Stimulated activated CD8-positive, alpha-beta memory T cell treated with anti-CD3 and anti-CD28 coated beads, Interleukin-4, amount 100 ng/mL, for 1 hour (primary cell): ENCODE measurements around the gene SCAF1.
"Not testable (repeated sequence)": the region's sequence is repeated elsewhere in the genome, so short reads cannot be mapped to it uniquely, and the experiment has no call there.

Source experiments
- DNase-seq, 2 donors: peaks; one replicate each; pipeline ENCODE4 v3.0.0-alpha.2; 2020; ENCODE audit warnings: low read depth in 2 of 2, low spot score in 1 of 2

The SCAF1 gene

GRCh38 chr19:49613374-49613773 lies 28.6 kb upstream of the SCAF1 start:
- no peak for DNase-seq

DNA sequence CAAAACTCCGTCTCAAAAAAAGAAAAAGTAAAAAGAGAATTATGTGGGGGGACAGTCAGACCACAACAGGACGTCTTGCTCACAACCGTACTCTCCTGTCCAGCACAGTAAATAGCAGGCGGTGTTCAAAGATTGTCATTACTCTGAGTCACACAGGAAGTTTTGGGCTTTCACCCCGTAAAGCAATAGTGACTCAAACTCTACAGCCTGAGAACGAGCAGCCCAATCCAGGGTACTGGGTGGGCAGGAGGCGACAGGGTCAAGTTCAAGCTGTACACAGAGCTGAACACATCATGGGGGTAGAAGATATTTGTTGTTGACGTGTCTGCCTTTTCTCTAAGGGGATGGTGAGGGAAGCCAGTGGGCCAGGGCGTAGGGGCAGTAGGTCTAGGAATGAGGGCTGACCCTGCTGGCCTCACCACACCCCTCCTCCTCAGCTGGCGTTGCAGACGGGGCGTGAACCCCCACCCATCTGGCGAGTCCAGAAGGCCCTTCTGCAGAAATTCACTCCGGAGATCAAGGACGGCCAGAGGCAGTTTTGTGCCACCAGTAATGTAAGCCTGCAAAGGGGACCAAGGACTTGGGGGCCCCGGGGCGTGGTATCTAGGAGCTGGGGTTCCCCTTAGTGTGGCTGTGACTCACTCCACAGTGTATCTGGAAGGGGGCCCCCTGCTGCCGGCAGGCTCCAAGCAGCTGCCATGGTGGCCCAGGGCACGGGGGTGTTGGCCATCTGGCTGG lies 27.7 kb upstream of the SCAF1 start:
- DNase-seq, result no peak

GRCh38 chr19:49615861-49616260 lies 26.1 kb upstream of the SCAF1 start:
- DNase-seq, result no peak

- no peak for DNase-seq
Observed at GRCh38 chr19:49616532-49616931, 25.5 kb upstream of the SCAF1 start.

GRCh38 chr19:49616945-49617344 lies 25.1 kb upstream of the SCAF1 start:
- DNase-seq, result no peak

- DNase-seq, result not testable (repeated sequence)
Observed at GRCh38 chr19:49617860-49618259, 24.1 kb upstream of the SCAF1 start.

GRCh38 chr19:49624967-49625910 lies 16.8 kb upstream of the SCAF1 start:
- DNase-seq, result no peak

GRCh38 chr19:49626226-49626625 lies 15.8 kb upstream of the SCAF1 start:
- DNase-seq, result no peak

GRCh38 chr19:49629659-49630058 lies 12.3 kb upstream of the SCAF1 start:
- DNase-seq, result no peak

GRCh38 chr19:49631014-49631588 lies 10.9 kb upstream of the SCAF1 start:
- DNase-seq, result no peak

DNA sequence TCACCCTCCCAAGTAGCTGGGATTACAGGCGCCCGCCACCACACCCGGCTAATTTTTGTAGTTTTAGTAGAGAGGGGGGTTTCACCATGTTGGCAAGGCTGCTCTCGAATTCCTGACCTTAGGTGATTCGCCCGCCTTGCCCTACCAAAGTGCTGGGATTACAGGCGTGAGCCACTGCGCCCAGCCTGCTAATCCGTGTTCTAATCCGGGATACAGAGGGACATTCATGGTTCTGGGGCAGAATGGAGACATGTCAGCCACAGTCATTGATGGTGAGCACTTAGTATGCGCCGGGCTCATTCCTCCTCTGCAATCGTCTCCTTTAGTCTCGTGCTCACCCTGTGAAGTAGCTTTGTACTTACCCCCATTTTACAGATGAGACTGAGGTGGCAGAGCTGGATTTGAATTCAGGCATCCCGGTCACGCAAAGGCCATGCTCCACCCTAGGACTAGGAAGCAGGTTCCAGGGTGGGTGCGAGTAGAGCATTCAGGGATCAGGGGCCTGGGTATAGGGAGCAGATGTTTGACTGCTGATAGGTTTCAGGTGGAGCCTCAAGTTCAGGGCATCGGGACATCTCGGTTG lies 10.3 kb upstream of the SCAF1 start:
- no peak for DNase-seq

DNA sequence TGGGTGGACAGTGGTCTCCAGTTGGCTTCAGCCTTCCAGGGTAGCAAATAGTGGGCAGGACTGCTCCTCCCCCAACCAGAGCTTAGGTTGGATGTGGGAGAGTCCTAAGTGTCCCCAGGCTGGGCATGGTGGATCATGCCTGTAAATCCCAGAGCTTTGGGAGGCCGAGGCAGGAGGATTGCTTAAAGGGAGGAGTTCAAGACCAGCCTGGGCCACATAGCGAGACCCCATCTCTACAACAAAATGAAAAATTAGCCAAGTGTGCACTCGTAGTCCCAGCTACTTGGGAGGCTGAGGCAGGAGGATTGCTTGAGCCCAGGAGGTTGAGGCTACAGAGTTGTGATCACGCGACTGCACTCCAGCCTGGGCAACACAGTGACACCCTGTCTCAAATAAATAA lies 9.4 kb upstream of the SCAF1 start:
- DNase-seq, result no peak

- not testable (repeated sequence) for DNase-seq
Observed at GRCh38 chr19:49633273-49633672, 8.7 kb upstream of the SCAF1 start.

- DNase-seq, result no peak
Observed at GRCh38 chr19:49635530-49636232, 6.3 kb upstream of the SCAF1 start.

DNA sequence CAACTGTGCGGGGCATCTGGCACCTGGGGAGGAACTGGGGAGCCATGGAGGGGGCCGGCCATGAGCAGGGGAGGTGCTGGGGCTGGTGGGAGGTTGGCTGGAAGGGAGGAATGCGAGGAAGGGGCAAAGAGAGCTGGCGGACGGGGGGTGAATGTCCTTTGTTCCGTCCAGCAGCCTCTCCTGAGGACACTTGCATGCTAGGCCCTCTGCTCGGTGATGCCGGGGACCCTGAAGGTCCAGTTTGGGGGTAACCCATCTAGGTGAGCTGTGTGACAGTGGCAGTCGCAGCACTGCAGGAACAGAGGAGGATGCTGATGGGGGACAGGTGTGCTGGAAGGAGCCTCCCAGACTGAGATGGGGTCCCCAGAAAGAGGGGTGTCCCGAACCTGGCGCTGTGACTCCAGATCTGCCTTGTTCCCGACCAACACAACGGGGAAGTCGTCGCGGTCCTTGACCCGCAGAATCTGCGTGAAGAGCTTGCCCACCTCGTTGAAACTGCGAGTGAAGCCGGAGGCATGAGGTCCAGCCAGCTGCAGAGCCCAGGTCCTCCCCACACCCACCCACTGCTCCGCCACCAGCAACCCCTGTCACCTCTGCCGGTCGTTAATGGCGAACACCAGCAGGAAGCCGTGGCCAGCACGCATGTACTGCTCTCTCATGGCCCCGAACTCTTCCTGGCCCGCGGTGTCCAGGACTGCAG lies 5.6 kb upstream of the SCAF1 start:
- DNase-seq, result no peak

DNA sequence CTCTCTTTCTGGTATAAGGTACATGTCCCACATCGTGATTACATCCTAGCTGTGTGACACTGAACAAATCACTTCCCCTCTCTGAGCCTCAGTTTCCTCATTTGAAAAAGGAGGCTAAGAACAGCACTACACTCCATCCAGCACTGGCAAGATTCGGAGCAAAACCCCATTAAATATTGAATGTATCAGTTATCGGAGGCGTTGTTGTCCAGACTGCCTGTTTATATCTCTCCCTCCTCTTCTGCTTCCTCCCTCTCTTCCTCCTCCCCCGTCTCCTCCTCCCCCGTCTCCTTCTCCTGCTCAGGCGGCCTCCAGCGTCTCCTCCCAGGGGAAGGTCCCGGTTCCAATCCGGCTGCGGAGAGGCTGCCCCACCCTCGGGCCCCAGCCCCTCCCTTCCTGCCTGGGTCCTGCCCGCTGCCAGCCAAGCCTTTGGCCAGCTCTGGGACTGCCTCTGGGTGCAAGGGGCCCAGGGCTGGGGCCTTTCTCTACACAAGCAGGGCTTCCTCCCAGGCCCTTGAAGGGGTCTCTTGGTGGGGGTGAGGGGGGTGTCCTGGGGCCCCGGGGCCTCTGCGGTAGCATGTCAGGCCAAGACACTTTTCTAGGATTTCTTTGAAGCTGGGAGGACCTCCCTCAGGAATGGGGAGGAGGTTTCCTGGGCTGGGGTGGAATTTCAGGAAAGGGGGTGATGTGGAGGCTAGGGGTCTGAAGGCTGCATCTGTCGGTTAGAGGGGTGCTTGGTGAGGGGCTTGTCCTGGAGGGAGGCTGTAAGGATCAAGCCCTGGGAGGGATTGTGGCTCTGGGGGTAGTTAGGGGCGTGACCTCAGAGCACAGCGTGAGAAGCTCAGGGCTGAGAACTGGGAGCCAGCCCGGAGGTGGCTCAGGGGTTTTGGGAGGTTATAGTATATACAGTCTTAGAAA lies 3.9 kb upstream of the SCAF1 start:
- DNase-seq, result no peak

- DNase-seq, result no peak
Observed at GRCh38 chr19:49639401-49640112, 2.5 kb upstream of the SCAF1 start.

DNA sequence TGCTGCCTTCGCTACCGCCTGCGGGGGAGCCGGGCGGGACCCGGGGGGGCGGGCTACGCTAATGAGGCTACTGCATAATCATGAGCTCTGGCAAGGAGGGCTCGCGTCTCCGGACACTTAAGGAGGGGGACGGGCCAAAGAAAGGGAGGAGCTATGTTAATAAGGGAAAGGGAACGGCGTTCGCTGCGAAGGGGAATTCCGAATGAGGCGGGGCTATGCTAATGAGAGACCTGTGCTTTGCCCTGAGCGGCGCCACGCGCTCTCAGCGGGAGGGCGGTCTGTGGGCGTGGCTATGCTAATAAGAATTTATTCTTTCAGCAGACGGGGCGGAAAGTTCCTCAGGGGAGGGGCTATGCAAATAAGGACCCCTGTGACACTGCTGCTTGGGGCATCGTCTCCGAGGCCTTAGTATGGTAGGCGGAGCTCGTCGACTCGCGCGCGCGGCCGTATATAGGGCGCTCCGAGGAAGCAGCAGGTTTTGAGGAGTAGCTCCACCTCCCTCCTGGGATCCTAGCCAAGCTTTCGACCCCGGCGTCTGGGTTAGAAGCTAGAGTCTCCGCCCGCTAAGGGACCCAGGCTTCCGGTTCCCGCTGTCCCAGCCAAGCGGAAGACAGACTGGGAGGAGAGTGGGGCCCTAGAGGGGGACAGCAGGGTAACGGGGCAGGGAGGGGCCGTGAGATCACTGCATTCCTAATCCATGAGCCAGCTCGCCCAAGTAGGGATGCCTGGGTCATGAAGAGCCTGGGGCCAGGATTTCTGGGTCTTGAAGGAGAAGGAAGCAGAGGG lies 1.7 kb upstream of the SCAF1 start, which contains the start of gene RRAS:
Gene RRAS (minus strand): TSS at position 31 of the 786 bp plus-strand sequence. CDS start 45 bp downstream, outside the sequence.
- DNase-seq, result peak; percentile 97 to 99
